BLaER1 (cell line): ENCODE results near the gene POLR2H.
A peak's percentile ranks its signal among the peaks of the same experiment; 100 is the strongest.

Experiments
- H3K27ac ChIP-seq: shearing (Covaris generic); formaldehyde crosslinking; 2 replicates; pipeline ENCODE4 v1.8.1; 2022
- H3K27me3 ChIP-seq: shearing (Covaris generic); formaldehyde crosslinking; 2 replicates; pipeline ENCODE4 v1.8.1; 2022
- H3K36me3 ChIP-seq: shearing (Covaris generic); formaldehyde crosslinking; 2 replicates; pipeline ENCODE4 v1.8.1; 2022
- H3K4me1 ChIP-seq: shearing (Covaris generic); formaldehyde crosslinking; 2 replicates; pipeline ENCODE4 v1.8.1; 2022
- H3K4me2 ChIP-seq: shearing (Covaris generic); formaldehyde crosslinking; 2 replicates; pipeline ENCODE4 v1.8.1; 2022
- H3K4me3 ChIP-seq: shearing (Covaris generic); formaldehyde crosslinking; 2 replicates; pipeline ENCODE4 v1.8.1; 2022
- H3K9ac ChIP-seq: shearing (Covaris generic); formaldehyde crosslinking; 2 replicates; pipeline ENCODE4 v1.8.1; 2022
- H3K9me3 ChIP-seq: shearing (Covaris generic); formaldehyde crosslinking; 2 replicates; pipeline ENCODE4 v1.8.1; 2022
- H4K20me1 ChIP-seq: shearing (Covaris generic); formaldehyde crosslinking; 2 replicates; pipeline ENCODE4 v1.8.1; 2022
- Cebpa-rat ChIP-seq: shearing (Covaris generic); IDR thresholded peaks from 2 replicates; pipeline ENCODE4 v1.8.1; 2022

POLR2H gene

GRCh38 chr3:184361532-184361931 is at the start of gene POLR2H, which contains the start of gene CLCN2:
Gene POLR2H (plus strand): TSS chr3:184361710. CDS start chr3:184363493, 1,783 bp downstream.
Gene CLCN2 (minus strand): TSS chr3:184361605. CDS start chr3:184361479, 126 bp downstream.
- TF ChIP-seq Cebpa-rat, result no peak
- Histone ChIP-seq H3K4me3 (peak within 1 kb of the TSS; percentile 88), H3K4me1 (peaks cover 31% of the 10 kb centered on the region)

GRCh38 chr3:184314363-184314699 is 47.2 kb upstream of the POLR2H start, which contains the start of gene EIF4G1:
Gene EIF4G1 (plus strand): TSS chr3:184314606. CDS start chr3:184315797, 1,191 bp downstream.
- Histone ChIP-seq H3K4me3 (peak within 1 kb of the TSS; percentile 86), H3K27me3 (no peaks in the 10 kb centered on the region), H3K4me1 (peaks cover 41% of the 10 kb centered on the region), H3K9me3 (no peaks in the 10 kb centered on the region), H3K27ac (peak within 1 kb of the TSS; percentile 98), H3K4me2 (peak within 1 kb of the TSS; percentile 95), H3K9ac (peak within 1 kb of the TSS; percentile 95), H4K20me1 (peaks cover 45% of the 10 kb centered on the region), H3K36me3 (peaks cover 45% of the 10 kb centered on the region)
- TF ChIP-seq Cebpa-rat, result no peak

More at GRCh38 chr3:184361532-184361931, at the start of gene POLR2H, which contains the start of gene CLCN2:
- Histone ChIP-seq H3K9me3 (no peaks in the 10 kb centered on the region), H4K20me1 (peaks cover 22% of the 10 kb centered on the region), H3K36me3 (peaks cover 40% of the 10 kb centered on the region), H3K4me2 (peak within 1 kb of the TSS; percentile 94), H3K9ac (peak within 1 kb of the TSS; percentile 83), H3K27ac (peak within 1 kb of the TSS; percentile 92), H3K27me3 (no peaks in the 10 kb centered on the region)

- Histone ChIP-seq H3K4me1 (peaks cover 46% of the 10 kb centered on the region), H3K27me3 (no peaks in the 10 kb centered on the region), H3K9ac (peak overlapping the region; percentile 95), H4K20me1 (peaks cover 51% of the 10 kb centered on the region), H3K4me3 (peak overlapping the region; percentile 86), H3K9me3 (no peaks in the 10 kb centered on the region), H3K4me2 (peak overlapping the region; percentile 95), H3K36me3 (peaks cover 47% of the 10 kb centered on the region), H3K27ac (peak overlapping the region; percentile 98)
- no peak for TF ChIP-seq Cebpa-rat
These were observed 46.6 kb upstream of the POLR2H start for GRCh38 chr3:184314700-184315542.

GRCh38 chr3:184315543-184315867 is 46.0 kb upstream of the POLR2H start:
- H3K9ac ChIP-seq, result peak overlapping the region; percentile 95
- peaks cover 47% of the 10 kb centered on the region for H3K36me3 ChIP-seq
- H3K9me3 ChIP-seq, result no peaks in the 10 kb centered on the region
- TF ChIP-seq Cebpa-rat, result no peak
- peak overlapping the region; percentile 95 for H3K4me2 ChIP-seq
- H3K4me3 ChIP-seq, result peak overlapping the region; percentile 86
- H3K27me3 ChIP-seq, result no peaks in the 10 kb centered on the region
- peaks cover 57% of the 10 kb centered on the region for H4K20me1 ChIP-seq
- peak overlapping the region; percentile 98 for H3K27ac ChIP-seq
- peaks cover 46% of the 10 kb centered on the region for H3K4me1 ChIP-seq

- Histone ChIP-seq H3K4me1 (peaks cover 46% of the 10 kb centered on the region), H3K4me3 (peak overlapping the region; percentile 86), H3K4me2 (peak overlapping the region; percentile 95), H3K36me3 (peaks cover 52% of the 10 kb centered on the region), H3K9ac (peak overlapping the region; percentile 95), H3K27ac (peak overlapping the region; percentile 98), H4K20me1 (peaks cover 62% of the 10 kb centered on the region), H3K27me3 (no peaks in the 10 kb centered on the region), H3K9me3 (no peaks in the 10 kb centered on the region)
- no peak for TF ChIP-seq Cebpa-rat
These were observed 45.4 kb upstream of the POLR2H start for GRCh38 chr3:184315871-184316661.

GRCh38 chr3:184316792-184317191 is 44.7 kb upstream of the POLR2H start:
- no peak for TF ChIP-seq Cebpa-rat
- peaks cover 69% of the 10 kb centered on the region for H4K20me1 ChIP-seq
- H3K9ac ChIP-seq, result peak overlapping the region; percentile 95
- peaks cover 60% of the 10 kb centered on the region for H3K36me3 ChIP-seq
- H3K4me1 ChIP-seq, result peaks cover 46% of the 10 kb centered on the region
- no peak overlapping the region for H3K27ac ChIP-seq
- H3K9me3 ChIP-seq, result no peaks in the 10 kb centered on the region
- no peaks in the 10 kb centered on the region for H3K27me3 ChIP-seq
- H3K4me2 ChIP-seq, result peak overlapping the region; percentile 95
- H3K4me3 ChIP-seq, result 0 out of 2 replicates have a peak overlapping the region, but pooled peaks have one; percentile 86

- H3K4me3 ChIP-seq, result no peak overlapping the region
These were observed 44.3 kb upstream of the POLR2H start for GRCh38 chr3:184317201-184317600.

GRCh38 chr3:184320104-184320445 is 41.4 kb upstream of the POLR2H start:
- H3K27ac ChIP-seq, result no peak overlapping the region
- H4K20me1 ChIP-seq, result peaks cover 100% of the 10 kb centered on the region
- H3K4me1 ChIP-seq, result peaks cover 41% of the 10 kb centered on the region
- TF ChIP-seq Cebpa-rat, result no peak
- peaks cover 92% of the 10 kb centered on the region for H3K36me3 ChIP-seq
- no peak overlapping the region for H3K4me2 ChIP-seq
- no peaks in the 10 kb centered on the region for H3K27me3 ChIP-seq
- no peaks in the 10 kb centered on the region for H3K9me3 ChIP-seq
- H3K9ac ChIP-seq, result no peak overlapping the region
- no peak overlapping the region for H3K4me3 ChIP-seq

More at GRCh38 chr3:184317201-184317600, 44.3 kb upstream of the POLR2H start:
- Histone ChIP-seq H3K27me3 (no peaks in the 10 kb centered on the region), H3K36me3 (peaks cover 64% of the 10 kb centered on the region), H3K9ac (no peak overlapping the region; the same call in 1 of the 2 replicates), H3K4me2 (peak overlapping the region; percentile 95), H4K20me1 (peaks cover 73% of the 10 kb centered on the region), H3K4me1 (peaks cover 46% of the 10 kb centered on the region), H3K27ac (no peak overlapping the region), H3K9me3 (no peaks in the 10 kb centered on the region)
- TF ChIP-seq Cebpa-rat, result no peak

GRCh38 chr3:184321666-184322065 is 39.8 kb upstream of the POLR2H start:
- peaks cover 100% of the 10 kb centered on the region for H4K20me1 ChIP-seq
- no peaks in the 10 kb centered on the region for H3K27me3 ChIP-seq
- H3K4me3 ChIP-seq, result no peak overlapping the region
- no peaks in the 10 kb centered on the region for H3K9me3 ChIP-seq
- peaks cover 31% of the 10 kb centered on the region for H3K4me1 ChIP-seq
- H3K9ac ChIP-seq, result no peak overlapping the region
- TF ChIP-seq Cebpa-rat, result no peak
- H3K27ac ChIP-seq, result no peak overlapping the region
- H3K4me2 ChIP-seq, result no peak overlapping the region
- peaks cover 99% of the 10 kb centered on the region for H3K36me3 ChIP-seq
